ENCODE measurements around the gene SETD4.
"Not testable (repeated sequence)": the region's sequence is repeated elsewhere in the genome, so short reads cannot be mapped to it uniquely, and the experiment has no call there.

The SETD4 gene, protein sequence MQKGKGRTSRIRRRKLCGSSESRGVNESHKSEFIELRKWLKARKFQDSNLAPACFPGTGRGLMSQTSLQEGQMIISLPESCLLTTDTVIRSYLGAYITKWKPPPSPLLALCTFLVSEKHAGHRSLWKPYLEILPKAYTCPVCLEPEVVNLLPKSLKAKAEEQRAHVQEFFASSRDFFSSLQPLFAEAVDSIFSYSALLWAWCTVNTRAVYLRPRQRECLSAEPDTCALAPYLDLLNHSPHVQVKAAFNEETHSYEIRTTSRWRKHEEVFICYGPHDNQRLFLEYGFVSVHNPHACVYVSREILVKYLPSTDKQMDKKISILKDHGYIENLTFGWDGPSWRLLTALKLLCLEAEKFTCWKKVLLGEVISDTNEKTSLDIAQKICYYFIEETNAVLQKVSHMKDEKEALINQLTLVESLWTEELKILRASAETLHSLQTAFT

DNA sequence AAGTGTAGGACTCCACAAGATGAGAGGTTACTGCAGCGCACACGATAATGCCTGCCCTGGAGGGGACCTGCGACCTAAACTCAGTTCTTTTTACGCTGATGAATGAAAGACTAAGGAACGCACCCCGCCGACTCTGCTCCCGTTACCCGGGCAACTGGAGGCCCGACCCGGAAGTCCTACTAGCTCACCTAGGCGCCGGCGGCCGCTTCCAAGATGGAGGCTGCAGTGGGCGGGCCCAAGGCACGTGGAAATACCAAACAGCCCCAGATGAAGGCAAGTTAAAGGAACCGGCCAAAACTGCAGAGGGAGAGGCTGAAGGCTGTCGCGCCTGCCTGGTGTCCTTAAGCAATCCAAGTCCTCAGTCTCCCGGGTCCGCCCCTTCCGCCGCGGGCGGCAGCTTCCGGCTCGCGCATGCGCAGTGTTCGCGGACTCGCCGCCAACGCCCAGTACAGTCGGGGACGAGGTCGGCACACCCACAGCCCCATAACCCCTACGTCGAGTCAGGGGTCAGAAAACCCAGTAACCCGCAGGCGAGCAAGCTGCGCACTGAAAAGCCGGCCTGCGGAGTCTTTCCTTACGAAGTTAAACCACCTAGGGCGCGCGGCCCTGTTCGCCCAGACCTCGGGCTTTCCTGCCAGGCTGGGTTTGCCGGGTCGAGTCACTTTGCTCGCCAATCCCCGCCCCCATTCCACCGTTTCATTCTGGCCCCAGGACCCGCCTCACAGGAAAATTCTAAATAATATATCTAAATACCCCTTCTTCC, at the start of gene SETD4:
SETD4 (minus strand) TSS at position 368 of the 763 bp plus-strand sequence. CDS start 1,638 bp downstream, outside the sequence.
- DNase-seq (ENCODE audit: low spot score), result peak; percentile 95

DNA sequence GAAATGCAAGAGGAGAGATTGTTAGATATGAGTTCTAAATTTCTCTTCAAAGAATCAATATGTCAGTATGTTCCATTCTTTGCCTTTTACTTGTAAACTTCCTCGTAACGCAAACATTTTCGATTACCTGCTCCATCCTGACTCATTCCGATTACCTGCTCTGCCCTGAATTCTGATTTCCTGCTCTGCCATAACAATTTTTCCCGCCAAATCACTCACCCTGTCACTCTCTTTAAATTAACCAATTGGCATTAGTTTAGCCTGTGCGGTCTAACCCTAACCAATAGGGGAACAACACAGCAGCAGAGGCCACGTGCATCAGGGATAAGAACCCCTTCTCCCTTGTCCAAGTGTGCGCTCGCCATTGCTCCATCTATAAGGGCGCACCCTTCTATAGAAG, 49.5 kb upstream of the SETD4 start:
- no peak for DNase-seq (ENCODE audit: low spot score)

DNA sequence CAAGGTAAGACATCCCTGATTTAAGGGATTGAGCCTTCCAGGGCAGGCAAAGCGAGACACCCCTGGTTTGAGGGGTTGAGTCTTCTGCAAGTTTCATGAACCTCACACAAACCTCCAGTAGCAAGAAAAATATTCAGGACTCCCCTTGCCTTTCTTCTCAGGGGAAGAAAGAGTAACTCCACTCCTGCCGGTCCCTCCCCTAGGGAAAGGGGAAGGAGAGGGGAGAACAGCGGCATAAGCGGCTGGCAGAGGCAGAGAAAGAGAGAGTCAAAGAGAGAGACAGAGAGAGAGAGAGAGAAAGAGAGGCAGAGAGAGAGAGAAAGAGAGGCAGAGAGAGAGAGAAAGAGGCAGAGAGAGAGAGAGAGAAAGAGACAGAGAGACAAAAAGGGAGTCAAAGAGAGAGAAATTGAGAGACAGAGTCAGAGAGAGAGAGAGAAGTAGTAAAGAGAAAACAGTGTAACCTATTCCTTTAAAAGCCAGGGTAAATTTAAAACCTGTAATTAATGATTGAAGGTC, 45.1 kb upstream of the SETD4 start:
- DNase-seq (ENCODE audit: low spot score), result no peak

DNA sequence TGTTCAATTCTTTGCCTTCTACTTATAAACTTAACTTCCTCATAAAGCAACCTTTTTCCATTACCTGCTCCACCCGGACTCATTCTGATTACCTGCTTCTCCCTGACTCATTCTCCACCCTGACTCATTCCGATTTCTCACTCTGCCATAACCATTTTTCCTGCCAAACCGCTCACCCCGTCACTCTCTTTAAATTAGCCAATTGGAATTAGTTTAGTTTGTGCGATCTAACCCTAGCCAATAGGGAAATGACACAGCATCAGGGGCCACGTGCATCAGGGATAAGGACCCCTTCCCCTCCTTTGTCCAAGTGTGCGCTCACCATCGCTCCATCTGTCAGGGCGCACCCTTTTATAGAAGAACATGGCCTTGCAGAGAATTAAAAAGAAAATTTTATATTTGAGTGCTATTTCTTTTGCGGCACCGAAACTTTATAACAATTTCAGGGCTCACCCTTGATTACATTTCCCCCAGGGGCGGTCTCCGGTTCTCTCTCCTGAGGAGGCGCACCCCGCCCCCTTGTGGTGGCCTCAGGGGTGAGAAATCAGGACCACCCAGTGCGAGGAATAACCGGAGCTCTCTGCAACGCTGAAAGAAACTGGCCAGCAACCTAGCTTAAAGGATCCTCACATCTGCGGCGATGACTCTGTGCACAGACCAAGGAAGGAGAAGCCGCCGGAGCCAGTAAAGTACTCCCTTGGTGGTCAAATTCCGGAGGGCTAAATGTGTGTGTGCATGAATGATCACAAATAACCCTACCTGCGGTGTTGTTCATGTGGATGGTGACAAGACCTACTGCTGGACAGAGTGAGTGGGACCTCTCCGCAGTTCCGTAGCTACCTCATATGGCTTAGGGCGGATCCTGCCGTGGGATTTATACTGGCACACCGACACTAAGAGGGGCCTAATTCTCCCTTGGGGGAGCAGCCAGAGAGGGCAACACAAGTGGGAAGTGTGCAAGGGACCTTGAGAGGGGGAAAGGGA, 44.3 kb upstream of the SETD4 start:
- peak; percentile 22 for DNase-seq (ENCODE audit: low spot score)

DNA sequence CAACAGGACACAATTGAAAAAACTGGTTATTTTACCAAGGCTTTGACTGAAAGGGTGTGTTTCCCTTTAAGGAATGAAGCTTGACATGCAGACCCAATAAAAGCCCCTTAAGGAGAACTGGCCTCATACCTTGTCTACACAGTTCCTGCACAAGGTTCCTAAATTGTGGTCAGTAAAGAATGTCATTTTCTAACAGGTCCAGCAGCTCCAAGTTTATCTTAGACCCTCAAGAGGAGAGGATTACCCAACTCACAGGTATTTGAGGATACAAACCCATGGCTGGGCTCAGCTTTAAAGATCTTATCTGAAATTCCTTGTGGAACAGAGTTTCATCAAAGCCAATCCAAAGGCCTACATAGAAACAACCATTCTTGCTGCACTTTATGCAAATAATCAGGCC, 43.1 kb upstream of the SETD4 start:
- DNase-seq (ENCODE audit: low spot score), result no peak

DNA sequence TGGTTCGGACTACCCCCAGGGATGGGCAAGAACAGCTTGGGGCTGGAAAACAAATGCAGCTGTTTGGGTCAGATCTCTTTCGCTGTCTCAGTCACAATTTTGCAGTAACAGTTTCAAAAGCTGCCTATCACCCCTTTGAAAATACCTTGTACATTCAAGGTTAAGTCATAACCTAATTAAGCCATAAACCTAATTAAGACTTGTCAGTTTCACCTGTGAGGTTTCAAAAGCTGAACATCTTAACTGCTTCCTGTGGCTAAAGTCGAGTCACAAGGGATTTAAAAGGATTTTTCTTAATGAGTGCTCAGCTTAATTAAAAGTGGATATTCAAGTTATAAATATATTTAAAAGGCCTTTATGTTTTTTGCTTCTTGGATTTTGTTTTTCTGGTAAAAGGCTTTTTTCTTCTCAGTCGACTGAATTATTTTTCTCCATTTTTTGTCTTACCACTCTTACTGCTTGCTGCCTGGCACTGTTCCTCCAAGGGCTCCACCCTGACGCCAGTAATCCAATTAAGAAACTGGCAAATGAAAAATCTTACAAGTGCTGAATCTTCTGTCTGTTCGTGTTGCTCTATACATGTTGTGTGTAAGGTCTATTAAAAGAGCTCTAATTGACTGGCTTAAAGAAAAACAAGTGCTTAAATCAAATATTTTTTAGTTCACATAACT, 40.8 kb upstream of the SETD4 start:
- no peak for DNase-seq (ENCODE audit: low spot score)

DNA sequence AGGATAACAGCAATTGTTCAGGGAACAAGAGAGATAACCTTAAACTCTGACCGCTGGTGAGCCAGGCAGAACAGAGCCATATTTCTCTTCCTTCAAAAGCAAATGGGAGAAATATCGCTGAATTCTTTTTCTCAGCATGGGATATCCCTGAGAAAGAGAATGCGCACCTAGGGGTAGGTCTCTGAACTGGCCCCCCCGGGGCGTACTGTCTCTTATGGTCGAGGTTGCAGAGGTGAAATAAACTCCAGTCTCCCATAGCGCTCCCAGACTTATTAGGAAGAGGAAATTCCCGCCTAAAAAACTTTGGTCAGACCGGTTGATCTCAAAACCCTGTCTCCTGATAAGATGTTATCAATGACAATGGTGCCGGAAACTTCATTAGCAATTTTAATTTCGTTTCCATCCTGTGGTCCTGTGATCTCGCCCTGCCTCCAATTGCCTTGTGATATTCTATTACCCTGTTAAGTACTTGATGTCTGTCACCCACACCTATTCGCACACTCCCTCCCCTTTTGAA, 39.4 kb upstream of the SETD4 start:
- DNase-seq (ENCODE audit: low spot score), result not testable (repeated sequence)

DNA sequence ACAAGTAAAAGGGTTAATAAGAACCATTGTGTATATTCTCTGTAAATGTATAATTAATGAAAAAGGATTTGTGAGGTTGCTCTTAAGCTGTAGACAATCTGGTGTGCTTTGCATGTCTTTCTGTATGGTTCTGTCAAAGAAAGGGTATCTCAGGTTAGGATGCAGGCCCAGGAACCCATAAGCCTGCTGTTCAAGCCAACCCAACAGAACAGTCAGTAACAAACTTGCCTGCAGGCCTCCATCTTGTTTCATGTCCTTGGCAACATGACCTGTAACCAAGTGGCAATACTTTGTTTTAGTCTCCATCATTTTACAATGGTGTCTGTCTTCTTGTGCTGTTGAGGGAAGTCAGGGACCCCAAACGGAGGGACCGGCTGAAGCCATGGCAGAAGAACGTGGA, 38.7 kb upstream of the SETD4 start:
- no peak for DNase-seq (ENCODE audit: low spot score)

DNA sequence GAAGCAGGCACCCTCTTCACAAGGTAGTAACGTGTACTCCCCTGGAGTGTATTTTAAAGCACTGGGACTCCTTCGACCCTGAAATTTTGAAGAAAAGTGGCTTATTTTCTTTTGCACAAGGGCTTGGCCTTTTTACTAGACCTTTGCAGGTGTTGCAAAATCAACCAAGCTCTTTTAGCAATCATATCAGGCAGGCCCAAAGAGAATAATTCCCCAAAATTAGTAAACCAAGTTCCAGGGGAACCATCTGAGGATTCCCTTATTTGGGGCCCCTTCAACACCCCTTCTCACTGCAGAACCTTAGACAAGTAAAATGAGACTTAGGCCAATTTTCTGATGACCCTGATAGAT, 37.8 kb upstream of the SETD4 start:
- DNase-seq (ENCODE audit: low spot score), result no peak

DNA sequence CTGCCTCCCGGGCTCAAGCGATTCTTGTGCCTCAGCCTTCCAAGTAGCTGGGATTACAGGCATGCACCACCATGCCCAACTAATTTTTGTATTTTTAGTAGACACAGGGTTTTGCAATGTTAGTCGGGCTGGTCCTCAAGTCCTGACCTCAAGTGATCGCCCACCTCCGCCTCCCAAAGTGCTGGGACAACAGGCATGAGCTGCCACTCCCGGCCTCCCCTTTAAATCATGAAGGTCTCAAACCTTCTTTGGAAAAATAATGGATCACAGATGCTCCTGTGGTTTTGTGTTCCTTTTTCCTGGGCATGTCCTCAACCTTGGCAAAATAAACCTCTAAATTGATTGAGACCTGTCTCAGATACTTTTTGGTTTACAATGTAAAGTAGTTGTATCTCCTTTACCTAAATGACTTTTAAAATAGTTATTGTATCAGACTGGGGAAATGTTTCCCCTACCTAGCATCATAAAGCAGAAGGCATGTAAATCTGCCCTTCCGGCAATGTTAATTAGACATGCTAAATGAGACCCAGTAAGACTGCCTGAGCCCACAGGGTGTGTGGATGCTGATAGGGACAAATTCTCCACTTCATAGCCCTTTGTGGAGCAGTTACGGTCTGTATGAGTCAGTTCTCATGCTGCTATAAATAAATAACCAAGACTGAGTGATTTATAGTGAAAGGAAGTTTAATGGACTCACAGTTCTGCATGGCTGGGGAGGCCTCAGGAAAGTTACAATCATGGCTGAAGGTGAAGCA, 37.3 kb upstream of the SETD4 start:
- no peak for DNase-seq (ENCODE audit: low spot score)

DNA sequence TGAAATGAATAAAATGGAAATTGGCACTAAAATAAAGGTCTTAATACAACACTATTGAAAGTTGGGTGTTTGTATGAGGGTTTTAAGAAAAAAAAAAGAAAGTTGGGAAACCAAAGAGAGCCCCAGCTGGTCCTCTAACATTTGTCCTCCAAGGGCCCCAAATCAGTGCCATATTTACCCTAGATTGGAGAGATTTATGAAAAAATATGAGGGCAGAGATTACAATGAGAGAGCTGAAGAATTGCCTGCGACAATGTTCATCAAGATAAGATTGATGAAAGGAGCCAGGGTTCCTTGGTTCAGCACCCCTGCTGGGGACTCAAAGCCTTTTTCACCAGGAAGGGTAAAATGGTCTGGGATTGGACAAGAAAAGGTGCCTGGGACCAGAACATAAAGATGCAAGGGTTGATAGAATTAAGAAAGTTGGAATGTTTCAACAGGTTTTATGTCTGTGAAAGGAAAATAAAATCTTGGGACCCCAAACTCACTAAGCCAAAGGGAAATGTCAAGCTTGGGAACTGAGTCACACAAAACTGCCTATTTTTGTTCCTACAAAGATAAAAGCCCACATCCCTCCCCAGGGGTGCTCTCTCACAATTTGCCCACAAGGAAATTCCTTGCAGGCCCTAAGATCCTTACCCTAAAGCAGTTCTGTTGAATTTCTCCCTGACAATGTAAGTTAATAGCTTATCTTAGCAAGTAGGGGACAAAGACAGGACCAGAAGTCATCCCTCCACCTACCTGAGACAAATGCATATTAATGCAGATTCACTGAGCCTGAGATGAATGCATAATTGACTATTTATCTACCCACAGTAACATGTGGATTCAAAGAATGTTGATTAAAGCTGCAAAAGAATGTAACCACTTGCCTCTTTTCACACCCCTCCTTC, 36.3 kb upstream of the SETD4 start:
- DNase-seq (ENCODE audit: low spot score), result no peak

DNA sequence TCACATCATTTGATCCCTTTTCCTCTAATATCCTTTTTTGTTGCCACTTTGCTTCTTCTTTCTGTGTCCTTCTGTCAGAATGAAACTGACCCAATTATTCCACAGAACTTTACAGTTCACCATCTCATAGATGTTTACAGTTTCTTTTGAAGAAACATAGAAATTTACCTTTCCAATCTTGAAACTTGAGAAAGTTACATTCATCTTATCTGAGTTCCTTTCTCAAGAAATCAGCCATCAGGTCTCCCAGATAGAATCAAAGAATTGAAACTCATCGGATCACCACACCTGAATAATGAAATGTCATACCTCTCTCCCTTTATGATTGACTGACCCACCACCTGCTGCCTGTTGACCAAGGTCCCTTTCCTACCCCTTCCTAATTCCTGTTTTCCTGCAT, 33.2 kb upstream of the SETD4 start:
- DNase-seq (ENCODE audit: low spot score), result no peak

DNA sequence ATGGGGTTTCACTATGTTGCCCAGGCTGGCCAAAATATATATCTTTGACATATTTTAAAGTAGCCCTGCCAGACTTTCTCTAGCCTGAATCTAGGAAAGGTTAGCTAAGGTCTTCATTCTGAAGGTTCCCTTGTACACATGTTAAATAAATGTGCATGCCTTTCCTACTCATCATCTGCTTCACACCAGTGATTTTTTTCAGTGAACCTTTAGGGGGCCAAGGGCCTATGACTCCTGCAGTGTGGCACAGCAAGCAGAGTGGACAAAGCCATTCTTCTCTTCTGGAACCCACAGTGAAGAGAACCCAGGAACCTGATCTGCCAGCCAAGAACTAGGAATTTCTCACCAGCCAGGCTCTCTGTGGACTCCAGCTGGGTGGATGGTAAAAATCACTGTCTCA, 32.4 kb upstream of the SETD4 start:
- no peak for DNase-seq (ENCODE audit: low spot score)

DNA sequence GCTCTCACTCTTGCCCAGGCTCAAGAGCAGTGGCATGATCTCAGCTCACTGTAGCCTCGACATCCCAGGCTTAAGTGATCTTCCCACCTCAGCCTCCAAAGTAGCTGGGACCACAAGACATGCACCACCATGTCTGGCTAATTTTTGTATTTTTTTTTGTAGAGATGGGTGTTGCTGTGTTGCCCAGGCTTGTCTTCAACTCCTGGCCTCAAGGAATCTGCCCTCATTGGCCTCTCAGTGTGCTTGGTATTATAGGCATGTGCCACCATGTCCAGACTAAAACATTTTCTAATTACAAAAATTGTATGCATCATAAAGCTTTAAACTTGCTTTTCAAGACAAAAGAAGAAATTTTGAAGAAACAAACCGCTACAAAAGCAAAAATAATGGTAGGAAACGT, 29.6 kb upstream of the SETD4 start:
- no peak for DNase-seq (ENCODE audit: low spot score)

DNA sequence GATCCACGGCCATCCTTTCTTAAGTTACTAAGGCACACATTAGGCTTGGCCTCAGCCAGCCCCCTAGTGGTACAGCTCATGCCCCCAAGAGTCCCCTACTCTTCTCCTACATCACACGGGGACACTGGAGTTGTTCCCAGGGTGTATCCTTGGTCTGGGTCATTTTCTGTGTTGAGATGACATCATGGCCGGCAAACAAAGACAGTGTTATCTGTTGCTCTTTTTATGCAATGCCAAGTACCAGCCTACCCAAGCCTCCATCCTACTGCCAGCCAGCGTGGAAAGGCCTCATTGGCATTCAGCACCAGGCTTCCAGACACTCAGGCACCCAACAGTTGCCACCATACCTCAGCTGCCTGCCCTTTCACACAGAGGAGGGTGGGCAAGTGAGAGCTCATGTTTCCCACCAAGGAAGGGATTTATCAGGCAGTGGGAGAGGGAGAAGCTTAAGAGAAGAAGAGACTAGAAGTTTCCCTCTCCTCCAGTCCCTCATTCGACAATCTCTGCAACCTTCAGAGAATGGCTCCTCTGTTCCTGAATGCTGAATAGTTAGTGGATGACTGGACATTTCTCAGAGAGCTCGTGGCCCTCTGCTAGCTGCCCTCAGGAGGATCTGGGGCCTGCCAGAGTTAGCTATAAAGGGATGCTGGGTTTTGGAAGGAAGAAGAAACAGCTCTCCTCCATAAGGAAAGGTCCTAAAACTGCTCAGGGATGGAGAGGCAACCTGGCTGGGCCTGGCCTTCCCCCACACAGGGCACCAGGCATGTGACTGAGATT, 27.2 kb upstream of the SETD4 start:
- DNase-seq (ENCODE audit: low spot score), result no peak

DNA sequence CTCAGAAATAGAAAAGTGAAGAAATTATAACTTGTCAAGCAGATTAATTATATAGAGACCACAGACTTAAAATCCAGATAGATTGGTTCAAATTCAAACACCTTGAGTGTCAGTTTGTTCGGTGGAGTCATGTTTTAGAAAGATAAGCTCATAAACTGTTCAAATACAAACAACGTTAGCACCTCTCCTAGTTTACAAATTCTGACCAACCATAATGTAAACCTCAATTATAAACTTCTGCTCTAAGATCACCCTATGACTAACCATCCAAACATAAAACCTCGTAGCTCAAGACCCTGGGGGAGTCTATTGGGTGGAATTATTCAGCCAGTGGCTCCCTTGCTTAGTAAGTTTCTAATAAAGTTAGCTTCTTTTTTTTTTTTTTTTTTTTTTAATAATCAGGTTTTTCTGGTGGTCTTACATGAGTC, 21.9 kb upstream of the SETD4 start:
- DNase-seq (ENCODE audit: low spot score), result no peak

DNA sequence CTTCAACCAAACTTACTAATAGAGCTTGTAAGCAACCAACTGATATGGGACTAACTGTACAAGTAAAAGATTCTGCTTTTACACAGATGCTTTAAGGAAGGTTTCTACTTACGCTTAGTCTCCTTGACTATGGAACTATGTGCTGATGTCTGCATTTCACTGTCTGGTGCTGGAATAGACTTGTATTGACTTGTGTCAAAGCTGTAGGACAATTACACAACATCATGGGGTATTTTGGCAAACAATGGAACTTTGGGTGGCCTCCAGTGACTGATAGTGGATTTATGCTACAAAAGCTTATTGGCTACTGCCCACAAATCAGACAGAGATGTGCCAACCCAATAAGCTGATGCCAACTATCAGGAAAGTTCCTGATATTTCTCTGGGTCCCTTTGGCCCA, 20.1 kb upstream of the SETD4 start:
- DNase-seq (ENCODE audit: low spot score), result no peak

DNA sequence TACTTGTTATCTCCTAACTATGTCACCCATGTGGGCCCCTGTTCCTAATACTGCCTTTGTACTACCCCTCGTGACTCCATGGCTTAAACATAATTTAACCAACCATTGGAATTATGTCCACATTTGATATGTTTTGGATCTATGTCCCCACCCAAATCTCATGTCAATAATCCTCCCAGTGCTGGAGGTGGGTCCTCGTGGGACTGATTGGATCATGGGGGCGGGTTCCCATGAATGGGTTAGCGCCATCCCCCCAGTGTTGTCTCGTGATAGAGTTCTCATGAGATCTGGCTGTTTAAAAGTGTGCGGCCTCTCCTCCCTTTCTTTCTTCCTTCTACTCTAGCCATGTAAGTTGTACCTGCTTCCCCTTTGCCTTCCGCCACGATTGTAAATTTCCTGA, 19.3 kb upstream of the SETD4 start:
- DNase-seq (ENCODE audit: low spot score), result no peak
